ENCODE results near the gene EVI5.

DNA sequence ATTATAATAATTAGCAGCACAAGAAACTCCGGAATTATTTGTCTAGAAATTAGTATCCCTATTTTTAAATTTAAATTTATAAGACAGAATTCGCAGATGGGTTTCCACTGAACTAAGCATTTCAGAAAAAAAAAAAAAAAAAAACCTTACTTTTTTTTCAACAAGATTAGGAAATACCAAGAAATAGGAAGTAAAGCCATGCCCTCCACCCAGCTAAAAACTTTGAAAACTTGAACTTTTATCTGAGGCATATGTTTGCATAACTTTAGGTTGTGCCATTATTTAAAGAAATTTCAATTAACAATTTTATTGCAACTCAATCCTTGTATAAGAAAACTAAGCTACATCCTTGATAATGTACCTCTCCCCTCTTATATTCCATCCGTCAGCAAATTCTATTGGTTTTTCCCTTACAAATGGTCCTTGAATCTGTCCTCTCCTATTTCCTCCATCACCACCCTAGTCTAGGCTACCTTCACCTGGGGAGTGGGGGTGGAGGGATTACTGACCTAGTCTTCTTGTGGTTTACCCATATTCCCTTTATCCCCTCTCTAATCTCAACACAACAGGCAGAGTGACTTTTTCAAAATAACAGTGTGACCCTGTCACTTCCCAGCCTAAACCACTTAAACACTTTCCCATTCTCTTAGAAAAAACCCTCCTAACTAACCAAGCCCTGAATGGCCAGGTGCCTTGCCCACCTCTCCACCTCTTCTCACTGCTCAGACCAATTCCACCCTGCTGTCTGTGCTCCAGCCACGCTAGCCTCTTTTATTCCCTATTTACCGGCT, 1.4 kb upstream of the EVI5 start:
- TF ChIP-seq, protein P1, sequence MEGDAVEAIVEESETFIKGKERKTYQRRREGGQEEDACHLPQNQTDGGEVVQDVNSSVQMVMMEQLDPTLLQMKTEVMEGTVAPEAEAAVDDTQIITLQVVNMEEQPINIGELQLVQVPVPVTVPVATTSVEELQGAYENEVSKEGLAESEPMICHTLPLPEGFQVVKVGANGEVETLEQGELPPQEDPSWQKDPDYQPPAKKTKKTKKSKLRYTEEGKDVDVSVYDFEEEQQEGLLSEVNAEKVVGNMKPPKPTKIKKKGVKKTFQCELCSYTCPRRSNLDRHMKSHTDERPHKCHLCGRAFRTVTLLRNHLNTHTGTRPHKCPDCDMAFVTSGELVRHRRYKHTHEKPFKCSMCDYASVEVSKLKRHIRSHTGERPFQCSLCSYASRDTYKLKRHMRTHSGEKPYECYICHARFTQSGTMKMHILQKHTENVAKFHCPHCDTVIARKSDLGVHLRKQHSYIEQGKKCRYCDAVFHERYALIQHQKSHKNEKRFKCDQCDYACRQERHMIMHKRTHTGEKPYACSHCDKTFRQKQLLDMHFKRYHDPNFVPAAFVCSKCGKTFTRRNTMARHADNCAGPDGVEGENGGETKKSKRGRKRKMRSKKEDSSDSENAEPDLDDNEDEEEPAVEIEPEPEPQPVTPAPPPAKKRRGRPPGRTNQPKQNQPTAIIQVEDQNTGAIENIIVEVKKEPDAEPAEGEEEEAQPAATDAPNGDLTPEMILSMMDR (IDR thresholded peaks at IDR 0.05): no peak
- TF ChIP-seq POLR2A (IDR thresholded peaks at IDR 0.05) (no peak), POLR2AphosphoS5 (IDR thresholded peaks at IDR 0.05) (no peak)

Measured in gastroesophageal sphincter (tissue), 3 donors.